Astrocyte of the spinal cord (primary cell): ENCODE data around the gene VSIG10.

Experiments used
- DNase-seq: peaks from one replicate; pipeline ENCODE4 v3.0.0; 2011; ENCODE audit warnings: low read depth, low spot score
- H3K4me3 ChIP-seq: 2 replicates; pipeline ENCODE4 v1.5.1; 2011; ENCODE audit warnings: low read depth, mild to moderate bottlenecking, low read length, moderate library complexity
- in situ Hi-C: cut with HindIII; loops from 2 replicates; pipeline ENCODE4 v1.10.0; 2017; ENCODE audit warnings: low sequenced_read_pairs
- TF ChIP-seq, protein P1 (sequence below): IDR thresholded peaks from 2 replicates; pipeline ENCODE4 v1.5.1; 2012; ENCODE audit warnings: low read depth, mild to moderate bottlenecking, low read length, inconsistent platforms

VSIG10 gene

DNA sequence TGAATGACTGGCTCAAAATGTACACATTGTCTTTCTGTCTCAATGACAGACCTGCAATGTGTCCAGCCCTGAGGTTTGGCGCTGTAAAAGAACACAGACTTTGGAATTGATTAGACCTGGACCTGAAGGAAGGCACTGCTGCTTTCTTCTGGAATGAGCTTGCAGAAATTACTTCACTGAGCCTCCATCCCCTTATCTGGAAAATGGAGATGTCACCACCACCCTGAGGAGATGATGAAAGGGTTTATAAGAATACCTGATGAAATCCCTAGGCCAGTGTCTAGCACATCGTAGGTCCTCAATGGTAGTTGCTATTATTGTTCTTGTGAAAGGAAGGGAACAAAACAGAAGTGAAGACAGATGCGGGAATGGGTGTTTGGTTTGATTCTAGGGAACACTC lies 33.2 kb downstream of the VSIG10 start:
- DNase-seq, result no peak
- in situ Hi-C loops, result no loop called here

GRCh38 chr12:118068445-118068844 lies 35.4 kb downstream of the VSIG10 start:
- TF ChIP-seq, protein P1, sequence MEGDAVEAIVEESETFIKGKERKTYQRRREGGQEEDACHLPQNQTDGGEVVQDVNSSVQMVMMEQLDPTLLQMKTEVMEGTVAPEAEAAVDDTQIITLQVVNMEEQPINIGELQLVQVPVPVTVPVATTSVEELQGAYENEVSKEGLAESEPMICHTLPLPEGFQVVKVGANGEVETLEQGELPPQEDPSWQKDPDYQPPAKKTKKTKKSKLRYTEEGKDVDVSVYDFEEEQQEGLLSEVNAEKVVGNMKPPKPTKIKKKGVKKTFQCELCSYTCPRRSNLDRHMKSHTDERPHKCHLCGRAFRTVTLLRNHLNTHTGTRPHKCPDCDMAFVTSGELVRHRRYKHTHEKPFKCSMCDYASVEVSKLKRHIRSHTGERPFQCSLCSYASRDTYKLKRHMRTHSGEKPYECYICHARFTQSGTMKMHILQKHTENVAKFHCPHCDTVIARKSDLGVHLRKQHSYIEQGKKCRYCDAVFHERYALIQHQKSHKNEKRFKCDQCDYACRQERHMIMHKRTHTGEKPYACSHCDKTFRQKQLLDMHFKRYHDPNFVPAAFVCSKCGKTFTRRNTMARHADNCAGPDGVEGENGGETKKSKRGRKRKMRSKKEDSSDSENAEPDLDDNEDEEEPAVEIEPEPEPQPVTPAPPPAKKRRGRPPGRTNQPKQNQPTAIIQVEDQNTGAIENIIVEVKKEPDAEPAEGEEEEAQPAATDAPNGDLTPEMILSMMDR, result no peak
- H3K4me3 ChIP-seq, result no peak overlapping the region
- no peak for DNase-seq
- in situ Hi-C loops, result no loop called here

More for the DNA sequence above, 33.2 kb downstream of the VSIG10 start:
- TF ChIP-seq, protein P1, result no peak
- no peak overlapping the region for H3K4me3 ChIP-seq

DNA sequence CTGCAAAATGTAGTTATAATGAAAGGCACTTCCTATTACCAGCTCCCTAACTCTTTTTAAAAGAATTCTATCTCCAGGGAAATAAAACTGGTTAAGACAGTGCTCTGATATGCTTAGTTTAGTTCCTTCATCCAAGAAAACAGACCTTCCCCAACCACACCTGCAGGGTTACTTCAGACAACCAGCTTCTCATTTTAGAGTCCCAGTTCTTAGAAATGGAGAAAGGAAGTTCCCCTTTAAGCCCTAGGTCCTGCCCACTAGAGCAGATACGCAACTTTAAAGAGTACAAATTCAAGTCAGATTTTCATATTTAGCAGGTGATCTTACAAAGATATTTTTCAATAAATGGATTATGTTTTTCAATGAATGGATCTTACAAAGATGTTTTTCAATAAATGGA lies 38.4 kb downstream of the VSIG10 start:
- in situ Hi-C loops, result no loop called here
- no peak overlapping the region for H3K4me3 ChIP-seq
- no peak for DNase-seq
- TF ChIP-seq, protein P1, result no peak

DNA sequence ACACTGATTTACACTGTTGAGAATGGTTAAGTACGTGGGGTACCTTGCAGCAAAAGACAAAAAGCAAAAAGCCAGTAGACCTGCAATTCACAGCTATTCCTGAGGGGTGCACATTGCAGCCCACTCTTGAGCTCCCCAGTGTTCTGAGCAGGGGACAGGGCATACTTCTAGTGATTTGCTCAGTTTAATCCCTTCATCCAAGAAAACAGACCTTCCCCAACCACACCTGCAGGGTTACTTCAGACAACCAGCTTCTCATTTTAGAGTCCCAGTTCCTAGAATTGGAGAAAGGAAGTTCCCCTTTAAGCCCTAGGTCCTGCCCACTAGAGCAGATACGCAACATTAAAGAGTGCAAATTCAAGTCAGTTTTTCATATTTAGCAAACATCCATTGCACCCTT lies 39.2 kb downstream of the VSIG10 start:
- in situ Hi-C loops, result no loop called here
- DNase-seq, result no peak
- no peak overlapping the region for H3K4me3 ChIP-seq
- TF ChIP-seq, protein P1, result no peak

DNA sequence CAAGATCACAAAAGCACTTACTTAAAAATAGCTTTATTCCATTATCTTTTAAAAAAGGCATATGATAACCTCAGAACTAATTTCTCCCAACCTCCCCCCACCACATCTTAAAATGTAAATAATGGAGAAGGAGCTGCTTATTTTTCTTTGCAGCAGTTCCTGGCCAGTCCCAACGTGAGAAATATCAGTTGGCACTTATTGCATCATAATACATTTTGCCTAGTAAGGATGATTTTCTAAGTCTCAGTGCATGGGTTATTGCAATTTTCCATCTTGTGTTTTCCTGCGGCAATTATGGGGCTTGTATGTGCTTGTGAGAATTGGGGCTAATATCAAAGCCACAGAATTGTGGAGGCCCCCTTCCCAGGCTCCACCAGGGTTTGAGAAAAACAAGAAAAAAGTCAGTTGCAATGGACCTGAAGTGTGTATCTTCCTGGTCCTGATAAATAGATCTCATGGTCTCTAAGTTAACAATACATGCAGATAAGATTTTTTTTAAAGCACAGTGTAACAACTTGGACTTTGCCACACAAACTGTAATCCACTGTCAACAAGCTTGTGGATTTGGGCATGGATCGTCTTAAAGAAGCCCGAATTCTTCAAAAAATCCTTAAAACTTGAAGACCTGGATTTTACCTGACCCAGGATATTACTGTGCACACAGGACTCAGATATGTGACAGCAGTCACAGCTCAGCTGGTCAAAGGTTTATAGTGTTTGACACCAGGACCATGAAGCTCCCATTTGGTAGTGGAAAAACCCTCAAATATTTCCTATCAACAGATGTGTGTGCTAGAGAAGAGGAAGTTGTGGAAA lies 40.0 kb downstream of the VSIG10 start:
- H3K4me3 ChIP-seq, result no peak overlapping the region
- DNase-seq, result peak; percentile 12
- in situ Hi-C loops, result no loop called here
- TF ChIP-seq, protein P1, result no peak

GRCh38 chr12:118061873-118062843 lies 41.7 kb downstream of the VSIG10 start:
- TF ChIP-seq, protein P1, result no peak
- in situ Hi-C loops, result no loop called here
- DNase-seq, result peak; percentile 50
- H3K4me3 ChIP-seq, result peak overlapping the region; percentile 93
